Measurements from ENCODE around the gene TOE1.
"Not testable (repeated sequence)": the region's sequence is repeated elsewhere in the genome, so short reads cannot be mapped to it uniquely, and the experiment has no call there.

The TOE1 gene

DNA sequence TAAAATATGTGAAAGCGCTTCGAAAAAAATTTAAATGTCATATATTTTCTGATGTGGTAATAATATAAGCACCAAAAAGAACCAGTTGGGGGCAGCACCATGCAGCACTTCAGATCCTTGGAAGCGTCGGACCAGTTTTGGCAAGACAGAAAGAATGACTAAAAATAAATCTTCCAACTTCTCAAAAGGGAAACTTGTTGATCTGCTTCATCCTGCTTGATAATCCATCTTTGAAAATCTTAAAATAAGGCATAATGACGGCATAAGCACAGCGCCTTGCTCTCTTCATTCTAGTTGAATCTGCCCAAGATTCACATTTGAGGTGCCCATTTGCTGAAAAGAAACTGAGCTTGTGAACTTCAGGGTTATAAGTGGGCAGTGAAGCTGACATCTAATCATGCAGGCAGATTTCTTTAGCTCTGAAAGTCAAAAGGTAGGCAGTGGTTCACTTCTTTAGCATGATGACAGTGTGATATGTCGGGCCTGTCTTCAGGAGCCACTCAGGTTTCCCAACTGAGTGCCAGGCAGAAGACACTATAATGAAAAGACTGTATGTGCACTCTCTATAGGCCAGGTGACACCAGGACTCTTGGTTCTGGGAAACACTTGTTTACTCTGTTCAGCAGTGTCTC, 20.0 kb downstream of the TOE1 start:
- no peak for DNase-seq

DNA sequence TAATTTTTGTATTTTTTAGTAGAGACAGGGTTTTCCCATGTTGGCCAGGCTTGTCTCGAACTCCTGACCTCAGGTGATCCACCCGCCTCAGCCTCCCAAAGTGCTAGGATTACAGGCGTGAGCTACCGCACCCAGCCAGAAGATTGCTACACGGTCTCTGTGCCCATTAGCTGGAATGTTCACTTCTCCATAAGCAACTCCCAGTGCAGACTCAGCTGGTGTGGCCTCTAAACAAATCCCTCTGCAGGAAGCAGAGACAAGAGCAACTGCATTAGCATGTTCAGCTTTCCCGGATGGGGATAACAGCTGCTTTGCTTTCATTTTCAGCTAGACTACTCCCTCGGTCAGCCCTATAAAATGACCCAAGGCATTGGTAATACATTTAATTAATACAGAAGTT, 21.0 kb downstream of the TOE1 start:
- not testable (repeated sequence) for DNase-seq

DNA sequence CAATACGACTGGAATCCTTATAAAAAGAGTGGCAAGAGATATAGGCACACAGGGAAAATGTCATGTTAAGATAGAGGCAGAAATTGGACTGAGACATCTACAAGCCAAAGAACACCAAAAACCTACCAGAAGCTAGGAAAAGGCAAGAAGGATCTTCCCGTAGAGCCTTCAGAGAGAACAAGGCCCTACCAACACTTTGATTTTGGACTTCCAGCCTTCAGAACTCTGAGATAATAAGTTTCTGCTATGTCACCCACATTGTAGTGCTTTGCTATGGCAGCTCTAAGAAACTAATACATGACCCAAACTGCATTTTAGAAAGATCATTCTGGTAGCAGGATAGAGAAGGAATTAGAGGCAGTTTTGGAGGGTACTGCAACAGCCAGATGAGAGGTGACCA, 24.3 kb downstream of the TOE1 start:
- no peak for DNase-seq

DNA sequence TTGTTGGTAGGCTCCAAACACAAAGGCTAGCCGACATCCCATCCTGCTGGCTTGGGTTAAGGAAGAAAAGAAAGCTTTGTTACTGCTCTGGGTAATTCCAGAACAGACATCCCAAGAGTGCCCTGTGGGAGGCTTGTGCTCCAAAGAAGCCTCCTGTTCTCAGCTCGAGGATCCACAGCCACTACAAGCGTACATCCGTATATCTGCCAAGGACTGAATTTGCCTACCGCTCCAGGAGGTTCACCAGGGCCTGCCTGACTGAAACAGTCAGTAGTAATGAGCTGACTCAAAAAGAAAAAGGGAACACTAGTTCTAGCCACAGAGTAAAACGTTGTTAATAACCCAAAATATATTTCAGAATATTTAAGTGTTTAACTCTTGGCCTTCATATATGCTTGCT, 25.1 kb downstream of the TOE1 start:
- no peak for DNase-seq

DNA sequence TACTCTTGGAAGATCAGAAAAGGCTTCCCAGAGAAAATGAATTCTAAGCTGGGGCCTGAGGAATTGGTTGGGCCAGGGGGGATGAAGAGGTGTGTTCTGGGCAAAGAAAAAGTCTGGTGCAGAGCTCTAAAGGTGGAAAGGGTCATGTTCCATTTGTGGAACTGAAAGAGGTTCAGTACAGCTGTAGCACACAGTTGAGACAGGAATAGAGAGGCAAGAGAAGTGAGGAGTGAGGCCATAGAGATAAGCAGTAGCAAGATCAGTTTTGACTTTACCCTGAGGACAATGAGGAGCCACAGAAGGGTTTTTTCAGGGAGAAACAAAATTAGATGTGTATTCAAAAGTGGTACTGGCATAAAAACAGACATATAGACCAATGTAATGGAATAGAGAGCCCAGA, 30.6 kb downstream of the TOE1 start:
- no peak for DNase-seq

DNA sequence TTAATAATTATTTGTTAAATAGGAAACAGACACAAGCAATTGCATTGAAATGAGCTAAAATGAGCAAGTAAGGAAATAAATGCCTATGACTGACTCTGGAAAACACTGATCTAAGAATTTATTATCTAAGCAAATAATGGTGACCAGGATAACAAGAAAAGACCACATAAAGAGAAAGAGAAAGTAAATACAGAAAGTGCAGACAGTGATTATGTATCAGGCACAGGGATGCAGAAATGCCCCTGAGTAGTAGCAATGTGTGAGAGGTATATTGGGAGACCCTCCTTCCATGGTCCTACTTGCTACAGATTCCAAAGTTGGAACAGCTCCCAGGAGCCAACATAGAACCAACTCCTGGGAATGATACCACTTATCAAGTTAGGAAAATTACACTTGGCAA, 33.6 kb downstream of the TOE1 start:
- no peak for DNase-seq

DNA sequence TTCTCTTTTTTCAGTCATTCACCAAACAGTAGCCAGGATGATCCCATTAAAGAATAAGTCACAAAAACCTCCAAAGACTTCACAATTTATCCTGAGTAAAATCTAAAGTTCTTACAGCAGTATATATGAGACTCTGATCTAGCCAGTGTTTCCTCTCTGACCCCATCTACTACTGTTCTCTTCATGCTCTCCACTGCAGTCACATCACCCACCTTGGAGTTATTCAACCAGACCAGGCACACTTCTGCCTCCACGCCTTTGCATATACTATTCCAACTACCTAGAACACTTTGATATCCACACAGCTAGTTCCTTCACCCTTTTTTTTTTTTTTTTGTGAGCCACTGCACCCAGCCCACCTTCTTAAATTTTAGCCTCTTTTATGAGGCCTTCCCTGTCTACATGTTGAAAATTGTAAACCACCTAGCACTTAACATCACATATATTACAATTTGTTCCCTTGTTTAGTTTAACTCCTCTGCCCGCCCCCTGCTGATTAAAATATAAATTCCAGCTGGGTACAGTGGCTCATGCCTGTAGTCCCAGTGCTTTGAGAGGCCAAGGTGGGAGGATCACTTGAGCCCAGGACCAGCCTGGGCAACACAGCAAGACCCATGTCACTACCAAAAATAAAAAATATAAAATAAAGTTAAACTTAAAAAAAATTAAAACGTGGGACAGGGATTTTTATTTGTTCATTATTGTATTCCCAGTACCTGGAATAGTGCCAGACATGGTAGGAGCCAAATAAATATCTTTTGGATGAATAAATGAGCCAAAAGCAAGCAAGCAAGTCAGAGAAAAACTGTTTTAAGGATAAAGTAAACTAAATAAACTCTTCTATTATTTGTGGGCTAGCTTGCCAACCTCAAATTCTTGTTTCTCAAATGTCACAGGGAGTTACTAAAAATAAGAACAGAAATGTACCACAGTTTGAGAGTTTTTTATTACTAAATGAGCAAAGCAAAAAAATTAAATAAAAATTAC, 35.4 kb downstream of the TOE1 start:
- DNase-seq: no peak

DNA sequence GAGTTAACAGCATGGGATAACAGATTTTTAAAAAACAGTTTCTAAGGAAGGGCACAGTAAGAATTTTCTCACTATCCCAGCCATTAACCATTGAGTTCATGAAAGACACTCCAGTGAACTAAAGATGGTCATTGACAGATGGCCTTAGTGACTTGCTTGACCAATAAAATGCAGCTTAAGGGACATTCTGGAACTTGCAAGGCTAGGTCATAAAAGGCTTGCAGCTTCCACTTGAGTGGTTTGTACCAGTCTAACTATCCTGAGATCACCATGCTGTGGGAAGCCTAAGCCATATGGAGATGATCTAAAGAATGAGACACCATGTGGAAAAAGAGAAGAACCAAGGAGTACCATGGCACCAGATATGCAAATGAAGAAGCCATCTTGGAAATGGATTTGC, 38.2 kb downstream of the TOE1 start:
- no peak for DNase-seq

DNA sequence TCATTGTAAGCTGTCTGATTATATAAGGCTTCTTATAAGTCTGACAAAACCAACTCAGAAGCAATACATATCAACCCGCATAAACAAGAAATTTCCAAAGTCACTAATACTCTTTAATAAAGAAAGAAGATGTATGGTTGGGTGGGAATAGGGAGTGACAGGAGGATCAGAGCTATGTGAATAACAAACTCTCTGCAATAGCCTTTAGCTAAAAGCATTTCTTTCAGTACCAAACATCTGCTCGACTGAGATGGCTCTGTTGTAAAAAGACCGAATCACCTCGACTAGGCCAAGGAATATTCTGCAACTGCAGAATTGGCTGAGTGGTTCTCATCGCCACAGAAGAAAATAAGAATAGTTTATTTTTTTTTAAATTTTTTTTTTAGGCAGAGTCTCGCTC, 39.6 kb downstream of the TOE1 start:
- DNase-seq: no peak

DNA sequence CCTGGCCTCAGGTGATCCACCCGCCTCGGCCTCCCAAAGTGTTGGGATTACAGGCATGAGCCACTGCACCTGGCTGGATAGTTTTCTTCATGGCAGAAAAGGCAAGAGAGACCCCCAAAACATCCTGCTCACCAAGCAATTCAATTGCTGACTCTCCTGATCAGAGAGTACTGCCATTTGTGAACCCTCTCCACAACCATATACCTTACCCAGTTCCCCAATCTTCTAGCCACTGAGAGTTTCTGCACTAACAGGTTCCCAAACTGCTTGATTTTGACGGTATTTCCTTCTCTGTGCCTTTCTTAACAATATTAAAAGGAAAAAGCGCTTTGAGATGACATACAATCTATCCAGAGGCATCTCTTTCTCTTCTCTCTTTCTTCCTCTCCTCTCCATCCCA, 40.2 kb downstream of the TOE1 start:
- DNase-seq: no peak

DNA sequence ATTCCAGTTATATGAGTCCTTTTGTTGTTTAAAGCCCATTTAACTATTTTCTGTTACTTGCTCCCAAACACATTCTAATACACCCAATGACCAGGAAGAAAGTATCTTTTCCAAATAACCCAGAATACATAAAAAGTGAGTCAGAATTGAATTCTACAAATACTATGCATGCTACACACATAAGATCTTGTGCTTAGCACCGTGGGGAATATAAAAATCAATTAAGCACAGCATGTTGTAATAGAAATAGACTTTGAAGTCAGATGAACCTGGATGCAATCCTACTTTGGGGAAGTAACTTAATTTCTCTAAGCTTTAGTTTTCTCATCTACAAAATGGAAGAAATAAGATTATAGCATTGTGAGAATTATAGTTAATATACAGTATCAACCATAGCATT, 40.8 kb downstream of the TOE1 start:
- DNase-seq: no peak

DNA sequence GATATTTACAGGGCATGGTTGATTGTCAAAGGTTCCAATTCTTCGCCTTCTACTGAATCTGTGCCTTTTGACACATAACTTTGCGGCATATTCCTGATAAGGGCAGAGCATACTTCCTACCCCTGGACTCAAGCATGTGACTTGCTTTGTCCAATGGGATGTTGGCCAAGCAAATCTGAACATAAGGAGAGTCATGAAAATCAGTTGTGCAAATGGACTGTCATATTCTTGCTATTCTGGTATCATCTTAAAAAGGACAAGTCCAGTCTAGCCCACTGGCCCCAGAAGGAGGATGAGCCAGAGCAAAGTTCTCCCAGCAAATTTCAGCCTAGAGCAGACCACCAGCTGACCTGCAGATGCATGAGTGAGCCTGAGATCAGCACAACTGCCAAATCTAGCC, 41.3 kb downstream of the TOE1 start:
- no peak for DNase-seq

DNA sequence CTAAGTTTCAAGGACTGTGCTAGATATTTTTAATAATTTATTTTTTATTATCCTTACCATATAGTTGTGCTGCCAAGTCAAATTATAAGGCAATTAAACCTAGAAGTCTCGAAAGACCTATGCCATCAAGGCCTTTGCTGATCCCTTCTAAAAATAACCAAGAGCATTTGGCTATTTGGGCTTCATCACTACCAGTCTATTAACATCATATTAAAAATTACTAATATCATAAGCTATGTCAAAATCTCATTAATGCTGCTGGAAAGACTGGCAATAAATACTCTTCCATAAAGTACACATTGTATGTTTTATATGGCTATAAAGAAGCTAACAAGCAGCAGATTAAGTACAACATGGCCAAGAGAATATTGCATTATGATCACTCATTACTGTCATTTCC, 43.2 kb downstream of the TOE1 start:
- no peak for DNase-seq

DNA sequence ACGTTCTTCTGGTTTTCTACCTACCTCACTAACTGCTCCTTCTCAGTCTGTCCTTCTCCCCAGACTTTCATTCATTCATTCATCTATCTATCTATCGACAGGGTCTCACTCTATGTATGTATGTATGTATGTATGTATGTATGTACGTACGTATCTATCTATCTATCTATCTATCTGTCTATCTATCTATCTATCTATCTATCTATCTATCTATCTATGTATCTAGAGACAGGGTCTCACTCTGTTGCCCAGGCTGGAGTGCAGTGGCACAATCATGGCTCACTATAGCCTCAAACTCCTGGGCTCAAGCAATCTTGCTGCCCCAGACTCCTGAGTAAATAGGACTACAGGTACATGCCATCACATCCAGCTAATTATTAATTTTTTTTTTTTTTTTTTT, 44.2 kb downstream of the TOE1 start:
- not testable (repeated sequence) for DNase-seq

DNA sequence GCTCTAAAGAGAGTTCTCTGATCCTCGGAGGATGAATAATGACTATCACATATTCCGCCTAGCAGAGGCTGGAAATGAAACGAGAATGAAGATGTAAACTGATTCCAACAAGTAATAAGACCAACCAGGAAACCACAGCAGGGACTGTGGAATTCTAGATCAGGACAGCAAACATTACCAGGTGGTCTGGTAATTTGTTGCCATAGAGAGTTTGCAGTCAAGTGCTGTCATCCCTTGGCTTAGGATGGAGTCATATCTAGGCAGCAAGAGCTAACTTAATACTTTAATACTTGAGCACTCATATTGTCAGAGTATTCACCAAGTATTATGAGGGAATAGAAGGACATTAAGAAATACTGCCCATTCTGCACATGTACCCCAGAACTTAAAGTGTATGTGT, 45.3 kb downstream of the TOE1 start:
- no peak for DNase-seq

DNA sequence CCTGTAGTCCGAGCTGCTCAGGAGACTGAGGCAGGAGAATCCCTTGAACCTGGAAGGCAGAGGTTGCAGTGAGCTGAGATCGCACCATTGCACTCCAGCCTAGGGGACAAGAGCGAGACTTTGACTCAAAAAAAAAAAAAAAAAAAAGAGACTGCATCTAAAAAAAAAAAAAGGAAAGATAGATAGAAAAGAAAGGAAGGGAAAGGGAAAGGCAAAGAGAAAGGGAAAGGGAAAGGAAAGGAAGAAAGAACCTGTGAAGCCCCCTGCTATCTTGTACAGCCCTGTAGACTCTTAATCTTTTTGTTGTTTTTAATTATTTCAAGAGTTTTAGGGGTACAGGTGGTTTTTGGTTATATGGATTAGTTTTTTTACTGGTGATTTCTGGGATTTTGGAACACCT, 46.2 kb downstream of the TOE1 start:
- no peak for DNase-seq

Measured in 8988T (cell line).